K562 (cell line): ENCODE results near the gene ABR. TPM values are rescaled to one million over a fixed set of nuclear protein-coding genes. Genes with fewer than 3 reads are reported as not detected.

Experiments
- ATAC-seq: fragments of 200-7000 bp; cut with Tn5 transposase; 3 replicates; pipeline ENCODE4 v1.9.1; 2020; ENCODE audit warnings: moderate library complexity
- BruUV-seq: library from RNA; stranded (reverse); fragments of 400-500 nt; replicated peaks from 2 replicates; lab custom pipeline; 2021; lab: Mats Ljungman, UMichigan
- CTCF ChIA-PET: fragments of 300-600 bp; formaldehyde crosslinking; extraction: SDS; loops from one replicate; lab custom pipeline; 2021; ENCODE audit warnings: low intra/inter-chr PET ratio; lab: Yijun Ruan, JAX
- POLR2A ChIA-PET: fragments of 300-600, 350-650 bp; sonication (Branson Sonifier 250); formaldehyde crosslinking; extraction: SDS; loops from one replicate; lab custom pipeline; 2021; ENCODE audit warnings: antibody characterized with exemption, inconsistent platforms; lab: Yijun Ruan, JAX
- DNase-seq, 4 experiments: peaks; one replicate each; pipeline versions ENCODE4 v3.0.0 to v3.0.0-alpha.2; 2011 to 2018; ENCODE audit warnings: low spot score in 3 of 4, mixed read lengths in 3 of 4; ENCODE audit errors: extremely low read depth in 1 of 4
- FAIRE-seq: peaks from 2 replicates; lab custom pipeline; 2011; peaks lifted over from hg19 to GRCh38; lab: Jason Lieb, UNC
- H2AFZ ChIP-seq: 2 replicates; pipeline ENCODE4 v1.6.0; 2011; ENCODE audit warnings: low read depth, low read length, control low read depth, inconsistent platforms
- H3K27ac ChIP-seq: fragments of 200-600 bp; 3 replicates; pipeline ENCODE4 v1.8.0; 2011; ENCODE audit warnings: low read depth, mild to moderate bottlenecking, control low read depth, inconsistent platforms, low read length, moderate library complexity, mixed read lengths; ENCODE audit errors: extremely low read depth
- H3K27me3 ChIP-seq, 2 experiments: fragments of 300-600 bp in 1 of 2; 2 replicates in 1 of 2; 3 replicates in 1 of 2; pipeline versions ENCODE4 v1.6.0 to v1.8.0; 2011; ENCODE audit warnings: inconsistent platforms in 2 of 2, low read length in 2 of 2, mild to moderate bottlenecking in 1 of 2, mixed read lengths in 1 of 2, moderate library complexity in 1 of 2; ENCODE audit not compliant: control insufficient read depth in 2 of 2, insufficient read depth in 2 of 2
- H3K36me3 ChIP-seq: fragments of 300-600 bp; 3 replicates; pipeline ENCODE4 v1.8.0; 2011; ENCODE audit warnings: mild to moderate bottlenecking, low read length, inconsistent platforms; ENCODE audit not compliant: control insufficient read depth, insufficient read depth
- H3K4me1 ChIP-seq, 2 experiments: fragments of 200-600 bp in 1 of 2; replicated peaks in 1 of 2; 2 replicates in 1 of 2; 3 replicates in 1 of 2; pipeline versions ENCODE4 v1.5.1 to v1.8.0; 2011; ENCODE audit warnings: inconsistent platforms in 2 of 2, low read length in 2 of 2, mild to moderate bottlenecking in 1 of 2, mixed read lengths in 1 of 2, moderate library complexity in 1 of 2; ENCODE audit not compliant: control insufficient read depth in 2 of 2, insufficient read depth in 2 of 2
- H3K4me2 ChIP-seq: 2 replicates; pipeline ENCODE4 v1.6.1; 2011; ENCODE audit warnings: low read length, control low read depth, inconsistent platforms, mixed read lengths; ENCODE audit not compliant: insufficient read depth
- H3K4me3 ChIP-seq: fragments of 200-600 bp; sonication (generic), shearing (Covaris generic); 2 replicates; pipeline ENCODE4 v1.5.1; 2016; ENCODE audit warnings: control low read depth, inconsistent platforms
- H3K79me2 ChIP-seq: fragments of 200-600 bp; 3 replicates; pipeline ENCODE4 v1.8.0; 2011; ENCODE audit warnings: low read length, inconsistent platforms; ENCODE audit not compliant: control insufficient read depth, insufficient read depth
- H3K9ac ChIP-seq, 2 experiments: 2 replicates each; pipeline versions ENCODE4 v1.6.0 to v1.6.1; 2011; ENCODE audit warnings: low read depth in 2 of 2, low read length in 2 of 2, control low read depth in 1 of 2, inconsistent platforms in 1 of 2, mild to moderate bottlenecking in 1 of 2, mixed read lengths in 1 of 2; ENCODE audit not compliant: insufficient read depth in 1 of 2
- H3K9me1 ChIP-seq: one replicate; pipeline ENCODE4 v1.6.0; 2011; ENCODE audit warnings: inconsistent platforms, mild to moderate bottlenecking, low read length, moderate library complexity; ENCODE audit not compliant: control insufficient read depth, insufficient read depth
- H3K9me3 ChIP-seq: replicated peaks from 2 replicates; pipeline ENCODE4 v1.5.1; 2011; ENCODE audit warnings: low read depth, low read length, inconsistent platforms; ENCODE audit not compliant: control insufficient read depth, insufficient read depth
- H4K20me1 ChIP-seq: replicated peaks from 2 replicates; pipeline ENCODE4 v1.6.1; 2011; ENCODE audit warnings: low read length, inconsistent platforms, mixed read lengths; ENCODE audit not compliant: control insufficient read depth, insufficient read depth
- ARID4B ChIP-seq: sonication (generic); formaldehyde crosslinking; IDR thresholded peaks from 2 replicates; pipeline ENCODE4 v1.8.0; 2022; ENCODE audit warnings: mild to moderate bottlenecking, missing genetic modification reagents
- BRF1 ChIP-seq: IDR thresholded peaks from 3 replicates; pipeline ENCODE4 v1.6.1; 2011; ENCODE audit warnings: borderline replicate concordance, mild to moderate bottlenecking; ENCODE audit not compliant: insufficient read length; ENCODE audit errors: extremely low read depth
- COPS2 ChIP-seq: fragments of 450-650 bp; conservative IDR thresholded peaks from 2 replicates; pipeline ENCODE4 v1.6.1; 2016; ENCODE audit warnings: mild to moderate bottlenecking, moderate library complexity
- EP300 ChIP-seq: IDR thresholded peaks from 2 replicates; pipeline ENCODE4 v1.6.1; 2012; ENCODE audit warnings: low read length, improper control_type of control experiment
- FOXO4 ChIP-seq: fragments of 450-650 bp; formaldehyde crosslinking; IDR thresholded peaks from 2 replicates; pipeline ENCODE4 v1.4.0; 2020; ENCODE audit warnings: mild to moderate bottlenecking, moderate library complexity
- HMG20A ChIP-seq: fragments of 450-650 bp; formaldehyde crosslinking; conservative IDR thresholded peaks from 2 replicates; pipeline ENCODE4 v1.4.0; 2020; ENCODE audit warnings: mild to moderate bottlenecking, mixed read lengths
- NCOA2 ChIP-seq, 2 experiments: fragments of 450-650 bp; IDR thresholded peaks; 2 replicates each; pipeline ENCODE4 v1.6.1; 2018; ENCODE audit warnings: mild to moderate bottlenecking in 2 of 2, moderate library complexity in 1 of 2; ENCODE audit not compliant: partially characterized antibody in 2 of 2
- TEAD2 ChIP-seq: fragments of 450-650 bp; IDR thresholded peaks from 2 replicates; pipeline ENCODE4 v1.6.1; 2016; ENCODE audit warnings: missing genetic modification characterization, control low read depth, missing compliant biosample characterization
- ZNF133 ChIP-seq: fragments of 250-450 bp; sonication (Bioruptor Pico); IDR thresholded peaks from 2 replicates; pipeline ENCODE4 v1.4.0; 2020; ENCODE audit warnings: mild to moderate bottlenecking
- ZNF445 ChIP-seq: fragments of 250-450 bp; sonication (Bioruptor Pico); IDR thresholded peaks from 2 replicates; pipeline ENCODE4 v1.4.0; 2020; ENCODE audit warnings: low read depth, mild to moderate bottlenecking, moderate library complexity
- WGBS: fragments of 100-300 bp; shearing (Covaris generic); methylation state at CpG from one replicate; pipeline ENCODE4 v1.1.6; 2016; ENCODE audit warnings: low coverage, mixed read lengths; ENCODE audit not compliant: insufficient coverage; ENCODE audit errors: missing lambda C conversion rate; 5-methylcytosine and 5-hydroxymethylcytosine counted together
- in situ Hi-C: fragments of 300-500 bp; cut with MboI; formaldehyde crosslinking; loops from 4 replicates; pipeline ENCODE4 v1.15.0; 2018; ENCODE audit warnings: inconsistent platforms, mixed read lengths
- intact Hi-C: fragments of 100-400 bp; cut with micrococcal nuclease; formaldehyde crosslinking; loops from 2 replicates; pipeline ENCODE4 v1.14.2; 2022
- polyA plus RNA-seq, 8 experiments: library from polyadenylated mRNA; depleted of rRNA in 4 of 8; stranded (reverse) in 5 of 8; unstranded in 3 of 8; fragments of >200 nt; fragmentation: Nextera tagmentation in 2 of 8; fragmentation: Illumina TruSeq in 1 of 8; extraction: Ambion mirVana in 2 of 8; extraction: Trizol in 1 of 8; gene quantifications; 2 replicates each; pipeline versions ENCODE4 v1.2.1 to v1.2.3, GENCODE V29; 2011 to 2014; ENCODE audit warnings: inconsistent platforms in 1 of 8, missing spikeins in 1 of 8
- total RNA-seq, 7 experiments: library from RNA; depleted of rRNA in 6 of 7; stranded (reverse); fragments of >200 nt in 6 of 7; fragmentation: Illumina TruSeq in 2 of 7; extraction: Trizol in 2 of 7; gene quantifications; 2 replicates each; pipeline versions ENCODE4 v1.2.1 to v1.2.3, GENCODE V29; 2011 to 2021; ENCODE audit warnings: low replicate concordance in 1 of 7

Gene ABR
- total and polyA plus RNA-seq, 9 of the 15 experiments (the other 6 are each of a cell fraction or from before 2014, with no cell fraction given), result 0.07 to 1.6 (median 0.37) TPM; not detected in 1

- Histone ChIP-seq H3K4me1 (peaks cover 0 to 18% of the 10 kb centered on the region in 2 experiments; a peak in 2 of 5 replicates), H4K20me1 (no peaks in the 10 kb centered on the region), H3K27me3 (peaks cover 0 to 45% of the 10 kb centered on the region in 2 experiments; a peak in 2 of 5 replicates), H3K4me3 (no peak overlapping the region), H3K4me2 (no peak overlapping the region), H3K36me3 (no peaks in the 10 kb centered on the region), H3K79me2 (no peaks in the 10 kb centered on the region), H2AFZ (no peak overlapping the region), H3K9ac (no peak overlapping the region), H3K9me1 (no peaks in the 10 kb centered on the region), H3K27ac (no peak overlapping the region), H3K9me3 (no peaks in the 10 kb centered on the region)
- WGBS, result 25% methylated on average over 27 of the region's 57 CpGs
- ATAC-seq (no peak), DNase-seq (no peak), FAIRE-seq (no peak)
- POLR2A ChIA-PET, result no interaction called here
- intact Hi-C loops, result no loop called here
- no TSS peak for BruUV-seq
- in situ Hi-C loops, result no loop called here
- CTCF ChIA-PET, result no interaction called here
- no peak for TF ChIP-seq ARID4B (CRISPR knock-in tag)
- no peak for TF ChIP-seq COPS2
- no peak for TF ChIP-seq NCOA2 (IDR thresholded peaks at IDR 0.05; ENCODE audit: partially characterized antibody in 2 of 2)
- TF ChIP-seq TEAD2 (tag), result no peak
- no peak for TF ChIP-seq EP300
- no peak for TF ChIP-seq HMG20A (CRISPR knock-in tag)
- no peak for TF ChIP-seq ZNF133 (CRISPR knock-in tag)
- TF ChIP-seq FOXO4, result no peak
- no peak for TF ChIP-seq BRF1
- TF ChIP-seq ZNF445 (CRISPR knock-in tag), result no peak
Observed at GRCh38 chr17:1011760-1012735, 167.7 kb downstream of the ABR start.
